Trophoblast cell (in vitro differentiated cells and primary cell): ENCODE measurements around the gene ADARB2.
A peak's percentile ranks its signal among the peaks of the same experiment; 100 is the strongest.
"Not testable (repeated sequence)": the region's sequence is repeated elsewhere in the genome, so short reads cannot be mapped to it uniquely, and the experiment has no call there.

ENCODE experiments used
- DNase-seq, 2 donors: peaks; one replicate each; pipeline ENCODE4 v3.0.0-alpha.2; 2016
- H2AFZ ChIP-seq: 2 replicates; pipeline ENCODE4 v1.6.1; 2013; ENCODE audit warnings: low read length, moderate library complexity, mild to moderate bottlenecking; ENCODE audit not compliant: insufficient read depth, poor library complexity
- H2AK5ac ChIP-seq: 2 replicates; pipeline ENCODE4 v1.6.1; 2013; ENCODE audit warnings: mild to moderate bottlenecking, low read length
- H2BK120ac ChIP-seq: 2 replicates; pipeline ENCODE4 v1.6.1; 2013; ENCODE audit warnings: low read length, mild to moderate bottlenecking, moderate library complexity; ENCODE audit not compliant: insufficient read depth, poor library complexity
- H2BK12ac ChIP-seq: 2 replicates; pipeline ENCODE4 v1.6.1; 2013; ENCODE audit warnings: mild to moderate bottlenecking, low read length, moderate library complexity
- H2BK5ac ChIP-seq: 2 replicates; pipeline ENCODE4 v1.6.1; 2013; ENCODE audit warnings: low read length, low read depth, moderate library complexity, mild to moderate bottlenecking; ENCODE audit not compliant: poor library complexity
- H3K14ac ChIP-seq: 2 replicates; pipeline ENCODE4 v1.6.1; 2013; ENCODE audit warnings: mild to moderate bottlenecking, low read length
- H3K18ac ChIP-seq: 2 replicates; pipeline ENCODE4 v1.6.1; 2013; ENCODE audit warnings: mild to moderate bottlenecking, low read length
- H3K23ac ChIP-seq: 2 replicates; pipeline ENCODE4 v1.6.1; 2013; ENCODE audit warnings: low read length
- H3K27ac ChIP-seq: 2 replicates; pipeline ENCODE4 v1.5.1; 2013; ENCODE audit warnings: low read depth, mild to moderate bottlenecking, inconsistent platforms, low read length, moderate library complexity
- H3K27me3 ChIP-seq: 2 replicates; pipeline ENCODE4 v1.6.1; 2013; ENCODE audit warnings: inconsistent platforms, mild to moderate bottlenecking, low read length, moderate library complexity; ENCODE audit not compliant: insufficient read depth
- H3K36me3 ChIP-seq, 2 experiments: 1 replicate in 1 of 2; 2 replicates in 1 of 2; pipeline ENCODE4 v1.6.1; 2013; ENCODE audit warnings: low read length in 2 of 2, mild to moderate bottlenecking in 2 of 2, moderate library complexity in 1 of 2; ENCODE audit not compliant: insufficient read depth in 2 of 2, control insufficient read depth in 1 of 2
- H3K4ac ChIP-seq: 2 replicates; pipeline ENCODE4 v1.6.1; 2013; ENCODE audit warnings: low read depth, mild to moderate bottlenecking, low read length, moderate library complexity
- H3K4me1 ChIP-seq, 2 experiments: 1 replicate in 1 of 2; 2 replicates in 1 of 2; pipeline ENCODE4 v1.6.1; 2013; ENCODE audit warnings: low read length in 2 of 2, mild to moderate bottlenecking in 2 of 2, moderate library complexity in 1 of 2; ENCODE audit not compliant: insufficient read depth in 2 of 2, control insufficient read depth in 1 of 2
- H3K4me2 ChIP-seq: 2 replicates; pipeline ENCODE4 v1.6.1; 2013; ENCODE audit warnings: inconsistent platforms, mild to moderate bottlenecking, low read length, moderate library complexity
- H3K4me3 ChIP-seq: 2 replicates; pipeline ENCODE4 v1.5.1; 2013; ENCODE audit warnings: mild to moderate bottlenecking, low read depth, low read length, inconsistent platforms
- H3K79me1 ChIP-seq: one replicate; pipeline ENCODE4 v1.6.1; 2013; ENCODE audit warnings: low read length
- H3K79me2 ChIP-seq: 2 replicates; pipeline ENCODE4 v1.6.1; 2013; ENCODE audit warnings: low read length, mild to moderate bottlenecking; ENCODE audit not compliant: control insufficient read depth, insufficient read depth, poor library complexity
- H3K9ac ChIP-seq: 2 replicates; pipeline ENCODE4 v1.6.1; 2013; ENCODE audit warnings: mild to moderate bottlenecking, low read length
- H3K9me3 ChIP-seq: 2 replicates; pipeline ENCODE4 v1.6.1; 2013; ENCODE audit warnings: low read depth, mild to moderate bottlenecking, control low read depth, inconsistent platforms, low read length; ENCODE audit not compliant: insufficient read depth
- H4K12ac ChIP-seq: 2 replicates; pipeline ENCODE4 v1.6.1; 2013; ENCODE audit warnings: low read depth, mild to moderate bottlenecking, low read length, moderate library complexity
- H4K8ac ChIP-seq: 2 replicates; pipeline ENCODE4 v1.6.1; 2013; ENCODE audit warnings: low read depth, mild to moderate bottlenecking, low read length, moderate library complexity
- H4K91ac ChIP-seq: one replicate; pipeline ENCODE4 v1.6.1; 2013; ENCODE audit warnings: low read depth, mild to moderate bottlenecking, low read length, moderate library complexity
- WGBS: extraction: QIAGEN DNeasy Blood & Tissue Kit; methylation state at CpG from one replicate; pipeline ENCODE4 v1.1.7; 2013; ENCODE audit warnings: missing lambda C conversion rate; ENCODE audit not compliant: insufficient read length, insufficient coverage; ENCODE audit errors: extremely low coverage; 5-methylcytosine and 5-hydroxymethylcytosine counted together

Gene ADARB2

DNA sequence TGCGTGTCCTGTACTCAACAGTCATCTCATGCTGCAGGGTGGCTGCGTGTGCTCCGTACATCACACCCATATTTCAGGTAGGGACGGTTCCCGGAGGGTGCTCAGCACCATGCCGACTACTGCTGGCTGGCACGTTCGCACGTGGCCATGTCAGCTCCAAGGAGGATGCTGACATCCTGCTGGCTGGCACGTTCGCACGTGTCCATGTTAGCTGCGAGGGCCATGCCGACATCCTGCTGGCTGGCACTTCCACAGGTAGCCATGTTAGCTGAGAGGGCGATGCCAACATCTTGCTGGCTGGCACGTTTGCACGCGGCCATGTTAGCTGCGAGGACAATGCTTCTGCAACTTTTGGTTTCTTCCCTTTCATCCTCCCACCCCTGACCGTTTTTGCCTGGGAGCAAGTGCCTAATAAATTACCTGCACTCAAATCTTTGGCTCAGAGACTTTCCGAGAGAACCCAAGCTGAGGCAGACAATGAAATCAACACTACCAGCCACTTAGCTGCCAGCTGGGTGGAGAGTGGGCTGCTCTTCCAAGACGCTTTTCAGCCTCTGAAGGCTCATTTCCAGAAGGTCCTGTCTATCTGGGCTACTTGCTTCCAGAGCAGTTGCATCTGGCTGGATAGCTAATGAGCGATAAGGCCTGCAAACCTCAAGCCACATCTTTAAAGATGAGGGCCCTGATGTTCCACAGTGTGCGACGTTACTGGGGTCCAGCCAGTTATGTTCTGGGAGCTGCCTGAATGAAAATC lies 576.6 kb downstream of the ADARB2 start:
- H2AK5ac ChIP-seq = no peak overlapping the region

DNA sequence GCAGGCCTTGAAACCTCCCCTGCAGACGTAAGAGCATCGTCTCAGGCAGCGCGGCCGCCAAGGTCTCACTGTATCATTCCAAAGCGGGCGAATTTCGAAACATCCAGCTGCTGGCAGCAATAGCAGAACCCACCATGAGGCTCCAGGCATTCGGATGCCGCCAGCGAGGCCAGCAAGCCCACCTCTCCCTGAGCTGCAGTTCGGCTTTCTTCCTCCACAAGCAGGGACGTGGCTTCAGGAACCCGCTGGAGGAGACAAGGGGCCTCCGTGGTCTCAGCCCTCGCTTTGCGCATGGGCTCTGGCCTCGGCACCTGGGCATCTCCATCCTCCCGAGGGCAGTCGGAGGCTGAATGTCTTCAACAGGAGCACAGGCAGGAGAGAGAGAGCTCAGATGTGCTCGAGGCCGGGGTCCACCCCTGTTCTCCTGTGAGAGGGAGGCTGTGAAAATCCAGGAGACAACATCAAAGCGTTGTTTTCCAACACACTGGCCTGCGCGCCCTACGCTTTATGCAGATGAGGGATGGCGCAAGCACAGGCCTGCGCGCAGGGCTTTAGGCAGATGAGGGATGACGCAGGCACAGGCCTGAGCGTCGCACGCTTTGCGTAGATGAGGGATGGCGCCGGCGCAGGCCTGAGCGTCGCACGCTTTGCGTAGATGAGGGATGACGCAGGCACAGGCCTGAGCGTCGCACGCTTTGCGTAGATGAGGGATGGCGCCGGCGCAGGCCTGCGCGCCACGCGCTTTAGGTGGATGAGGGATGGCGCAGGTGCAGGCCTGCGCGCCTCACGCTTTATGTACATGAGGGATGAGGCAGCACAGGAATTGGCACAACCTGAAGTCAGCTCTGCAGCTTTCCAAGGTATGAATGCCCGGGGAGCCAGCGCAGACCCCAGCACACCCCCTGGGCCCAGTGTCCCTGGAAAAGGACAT lies 577.9 kb downstream of the ADARB2 start:
- WGBS = no CpG with 5 or more reads among the region's 59 CpGs

More for the DNA sequence above, 576.6 kb downstream of the ADARB2 start:
- Histone ChIP-seq H3K36me3 (no peaks in the 10 kb centered on the region), H3K18ac (no peak overlapping the region), H3K79me2 (no peaks in the 10 kb centered on the region), H3K4me2 (no peak overlapping the region), H3K4me3 (no peak overlapping the region), H2AFZ (no peak overlapping the region), H4K12ac (no peak overlapping the region), H2BK5ac (no peak overlapping the region), H2BK120ac (no peak overlapping the region), H3K4me1 (peaks cover 0 to 2% of the 10 kb centered on the region in 2 experiments), H4K8ac (no peak overlapping the region), H3K4ac (no peak overlapping the region), H3K23ac (no peak overlapping the region), H2BK12ac (no peak overlapping the region), H3K79me1 (no peaks in the 10 kb centered on the region), H3K9ac (no peak overlapping the region), H4K91ac (no peak overlapping the region), H3K27me3 (no peaks in the 10 kb centered on the region), H3K27ac (no peak overlapping the region), H3K9me3 (peaks cover 6% of the 10 kb centered on the region), H3K14ac (no peak overlapping the region)
- DNase-seq = no peak
- no CpG with 5 or more reads among the region's 25 CpGs for WGBS

DNA sequence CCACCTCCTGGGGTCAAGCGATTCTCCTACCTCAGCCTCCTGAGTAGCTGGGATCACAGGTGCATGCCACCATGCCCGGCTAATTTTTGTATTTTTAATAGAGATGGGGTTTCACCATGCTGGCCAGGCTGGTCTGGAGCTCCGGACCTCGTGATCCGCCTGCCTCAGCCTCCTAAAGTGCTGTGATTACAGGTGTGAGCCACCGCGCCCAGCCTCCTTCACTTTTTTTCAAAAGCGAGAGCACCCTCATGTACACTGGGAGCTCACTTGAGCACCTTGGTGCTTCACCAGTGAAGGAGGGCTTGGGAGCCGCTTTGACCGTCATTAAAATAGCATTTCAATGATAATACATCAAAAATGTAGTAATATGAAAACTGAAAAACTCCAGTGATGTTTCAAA lies 578.8 kb downstream of the ADARB2 start:
- H2AFZ ChIP-seq, H3K4ac ChIP-seq, H3K27ac ChIP-seq, H4K12ac ChIP-seq, DNase-seq, H3K4me3 ChIP-seq, H3K14ac ChIP-seq, H3K23ac ChIP-seq, H3K4me2 ChIP-seq, H4K91ac ChIP-seq, H2BK12ac ChIP-seq, H2BK120ac ChIP-seq, H3K79me1 ChIP-seq, H2BK5ac ChIP-seq, H3K18ac ChIP-seq, H2AK5ac ChIP-seq, H3K36me3 ChIP-seq, H3K4me1 ChIP-seq, H3K79me2 ChIP-seq, H3K9ac ChIP-seq, H3K9me3 ChIP-seq, H3K27me3 ChIP-seq, H4K8ac ChIP-seq: not testable (repeated sequence)
- no CpG with 5 or more reads among the region's 10 CpGs for WGBS

More for the DNA sequence above, 577.9 kb downstream of the ADARB2 start:
- Histone ChIP-seq H2AK5ac (no peak overlapping the region), H2BK5ac (no peak overlapping the region), H3K4me2 (no peak overlapping the region), H3K4me1 (peaks cover 0 to 2% of the 10 kb centered on the region in 2 experiments), H3K27me3 (no peaks in the 10 kb centered on the region), H4K8ac (no peak overlapping the region), H3K4me3 (no peak overlapping the region), H3K9ac (no peak overlapping the region), H3K27ac (no peak overlapping the region), H3K36me3 (no peaks in the 10 kb centered on the region), H3K18ac (no peak overlapping the region), H4K91ac (no peak overlapping the region), H4K12ac (no peak overlapping the region), H3K79me2 (no peaks in the 10 kb centered on the region), H3K23ac (no peak overlapping the region), H2AFZ (no peak overlapping the region), H2BK120ac (no peak overlapping the region), H3K9me3 (peaks cover 6% of the 10 kb centered on the region), H2BK12ac (no peak overlapping the region), H3K14ac (no peak overlapping the region), H3K4ac (no peak overlapping the region), H3K79me1 (no peaks in the 10 kb centered on the region)
- peak; percentile 12 to 68 for DNase-seq

DNA sequence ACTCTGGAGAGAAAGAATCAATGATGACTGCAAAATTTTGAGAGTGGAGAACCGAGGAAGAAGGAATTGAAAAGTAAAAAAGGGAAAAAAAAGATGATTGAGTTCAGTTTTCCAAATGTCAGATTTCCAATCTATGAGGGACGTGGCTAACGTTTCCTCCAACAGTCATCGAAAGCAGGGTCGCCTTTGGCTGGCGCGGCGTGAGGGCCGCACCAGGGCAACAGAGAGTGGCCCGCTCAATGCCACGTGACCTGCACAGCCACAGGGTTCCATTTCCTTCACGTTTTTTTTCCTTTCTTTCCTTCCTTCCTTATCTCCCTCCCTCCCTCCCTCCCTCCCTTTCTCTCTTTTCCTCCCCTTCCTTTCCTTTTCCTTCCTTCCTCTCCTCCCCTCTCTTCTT lies 579.3 kb downstream of the ADARB2 start:
- H3K4ac ChIP-seq = no peak overlapping the region
- H3K18ac ChIP-seq = no peak overlapping the region
- H3K27me3 ChIP-seq = no peaks in the 10 kb centered on the region
- no peak overlapping the region for H4K8ac ChIP-seq
- peaks cover 0 to 2% of the 10 kb centered on the region in 2 experiments for H3K4me1 ChIP-seq
- H4K91ac ChIP-seq = no peak overlapping the region
- no peak overlapping the region for H2BK5ac ChIP-seq
- H3K9me3 ChIP-seq = peaks cover 6% of the 10 kb centered on the region
- no peak overlapping the region for H2BK12ac ChIP-seq
- no peak overlapping the region for H3K27ac ChIP-seq
- 92% methylated on average over 2 of the region's 12 CpGs for WGBS
- no peak overlapping the region for H3K4me2 ChIP-seq
- no peak overlapping the region for H3K14ac ChIP-seq
- no peak overlapping the region for H2AK5ac ChIP-seq
- no peaks in the 10 kb centered on the region for H3K79me1 ChIP-seq
- no peak overlapping the region for H3K4me3 ChIP-seq
- no peak overlapping the region for H2BK120ac ChIP-seq
- no peaks in the 10 kb centered on the region for H3K36me3 ChIP-seq
- no peak overlapping the region for H3K23ac ChIP-seq
- no peak overlapping the region for H3K9ac ChIP-seq
- H4K12ac ChIP-seq = no peak overlapping the region
- H2AFZ ChIP-seq = no peak overlapping the region
- no peak for DNase-seq
- H3K79me2 ChIP-seq = no peaks in the 10 kb centered on the region
